Stimulated activated CD8-positive, alpha-beta memory T cell treated with anti-CD3 and anti-CD28 coated beads, Interleukin-7, amount 100 ng/mL, for 1 hour (primary cell): ENCODE data around the gene TMEM213.
A peak's percentile ranks its signal among the peaks of the same experiment; 100 is the strongest.

Experiments
- DNase-seq, 2 donors: peaks; one replicate each; pipeline ENCODE4 v3.0.0-alpha.2; 2020; ENCODE audit warnings: low read depth in 2 of 2

TMEM213 gene, protein sequence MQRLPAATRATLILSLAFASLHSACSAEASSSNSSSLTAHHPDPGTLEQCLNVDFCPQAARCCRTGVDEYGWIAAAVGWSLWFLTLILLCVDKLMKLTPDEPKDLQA

DNA sequence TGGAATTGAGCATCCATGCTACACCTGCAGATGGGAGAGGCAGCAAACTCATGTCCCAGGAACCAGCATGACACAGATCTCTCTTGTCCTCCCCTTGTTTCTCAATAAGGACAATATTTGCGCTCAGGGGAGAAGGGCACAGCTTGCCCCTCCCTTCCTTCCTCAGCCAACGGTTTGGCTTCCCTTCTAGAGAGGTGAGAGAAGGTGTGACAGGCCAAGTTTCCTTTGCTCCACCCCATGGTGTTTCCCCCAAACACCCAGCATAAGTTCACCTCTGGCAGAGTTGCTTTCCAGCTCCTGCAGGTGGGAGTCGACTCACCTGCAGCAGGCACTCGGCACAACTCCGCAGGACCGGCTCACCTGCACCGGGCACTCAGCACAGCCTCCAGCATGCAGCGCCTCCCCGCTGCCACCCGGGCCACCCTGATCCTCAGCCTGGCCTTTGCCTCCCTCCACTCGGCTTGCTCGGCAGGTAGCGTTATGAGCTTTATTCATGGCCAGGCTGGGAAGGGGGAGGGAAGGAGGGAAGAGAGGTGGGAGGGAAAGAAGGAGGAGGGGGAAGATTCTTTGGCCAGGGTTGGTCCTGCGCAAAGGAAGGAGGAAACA lies at the start of gene TMEM213, which contains the start of gene ATP6V0A4:
Gene TMEM213 (plus strand): TSS at position 280 of the 606 bp plus-strand sequence. CDS start 111 bp downstream, at position 391.
Gene ATP6V0A4 (minus strand): TSS at position 482 of the 606 bp plus-strand sequence. CDS start 26,949 bp downstream, outside the sequence.
- DNase-seq: no peak

GRCh38 chr7:138748666-138749065 lies 49.1 kb upstream of the TMEM213 start:
- no peak for DNase-seq

DNA sequence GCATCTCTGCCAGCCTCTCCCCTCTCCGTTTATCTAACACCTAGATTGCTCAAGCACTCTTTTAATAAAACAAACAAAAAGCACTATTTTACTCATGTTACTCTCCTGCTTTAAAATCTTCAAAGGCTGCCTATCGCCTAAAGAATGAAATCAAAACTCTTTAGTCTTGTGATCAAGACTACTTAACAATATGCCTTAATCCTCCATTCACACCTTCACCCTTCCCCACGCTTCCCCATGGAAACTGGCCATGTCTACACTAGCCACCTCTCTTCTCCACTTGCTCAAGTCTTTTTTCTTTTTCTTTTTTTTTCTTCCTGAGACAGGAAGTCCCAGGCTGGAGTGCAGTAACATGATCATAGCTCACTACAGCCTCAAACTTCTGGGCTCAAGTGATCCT lies 47.8 kb upstream of the TMEM213 start:
- DNase-seq: no peak

DNA sequence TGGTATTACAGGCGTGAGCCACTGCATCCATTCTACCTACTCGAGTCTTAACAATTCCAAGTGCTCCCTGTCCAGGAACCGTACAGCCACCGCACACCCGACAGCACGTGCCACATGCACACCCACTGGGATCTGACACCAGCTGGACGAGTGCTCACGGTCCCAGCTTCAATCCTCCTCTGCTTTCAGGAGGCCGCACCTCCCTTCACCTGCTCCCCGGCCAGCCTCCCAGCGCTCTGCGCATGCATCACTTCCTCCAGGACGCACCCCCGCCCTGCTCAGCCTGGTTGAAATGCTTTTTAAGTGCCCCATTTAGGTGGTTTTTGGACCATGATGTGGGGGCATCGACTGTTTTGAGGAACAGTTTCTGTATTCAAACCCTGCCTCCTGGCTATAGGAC lies 47.3 kb upstream of the TMEM213 start:
- no peak for DNase-seq

DNA sequence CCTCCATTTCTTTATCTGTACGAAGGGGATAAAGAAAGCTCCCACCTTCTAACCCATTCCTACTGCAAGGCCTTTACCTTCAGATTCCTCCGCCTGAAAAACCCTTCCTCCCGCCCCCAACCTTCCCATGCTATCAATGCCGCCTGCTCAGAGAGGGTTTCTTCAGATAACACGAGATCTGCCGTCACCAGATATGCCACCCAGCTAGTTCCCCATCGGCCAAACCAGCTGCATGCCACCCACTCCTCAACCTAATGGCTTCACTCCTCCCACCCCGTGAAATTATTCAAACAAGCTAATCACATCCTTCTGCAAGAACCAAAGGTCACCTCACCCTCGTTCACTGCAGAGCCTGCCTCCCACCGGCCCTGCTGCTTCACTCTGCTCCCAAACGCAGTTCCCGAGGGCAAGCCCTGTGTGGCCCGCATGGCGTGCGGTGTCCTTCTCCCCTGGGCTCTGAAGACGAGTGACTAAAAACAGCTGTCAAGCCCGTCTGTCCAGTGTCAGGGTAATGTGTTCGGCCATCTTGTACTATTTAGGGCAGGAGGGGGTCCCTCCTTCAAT lies 46.8 kb upstream of the TMEM213 start:
- DNase-seq: no peak

DNA sequence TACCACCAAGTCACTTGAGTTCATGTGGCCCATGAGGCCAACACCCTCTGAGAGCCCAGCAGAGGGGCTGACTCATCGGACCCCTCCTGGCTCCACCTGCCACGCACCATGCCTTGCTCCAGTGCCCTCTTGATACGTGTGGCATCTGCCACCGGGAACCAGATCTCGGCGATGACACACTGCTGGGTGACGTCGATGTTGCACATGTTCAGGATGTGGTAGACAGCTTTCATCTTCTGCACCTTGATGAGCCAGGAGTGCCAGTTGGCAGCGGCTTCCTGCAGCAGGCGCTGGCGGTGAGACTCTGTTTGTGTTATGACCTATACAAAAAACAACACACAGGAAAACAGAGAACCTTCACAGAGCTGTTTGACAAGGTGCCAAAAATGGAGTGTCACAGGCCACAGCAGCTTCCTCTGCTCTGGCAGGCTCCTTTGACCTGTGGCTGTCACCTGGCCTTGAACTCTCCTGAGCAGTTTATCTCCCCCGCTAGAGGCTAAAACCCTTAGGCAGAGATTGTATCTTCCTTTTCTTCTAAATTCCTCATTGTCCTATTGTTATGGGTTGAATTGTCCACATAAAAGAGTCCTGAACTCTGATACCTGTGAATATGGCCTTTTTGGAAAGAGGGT lies 45.2 kb upstream of the TMEM213 start:
- DNase-seq: peak; percentile 75 to 77

- DNase-seq: no peak
These were observed 44.7 kb upstream of the TMEM213 start for GRCh38 chr7:138753150-138753518.

DNA sequence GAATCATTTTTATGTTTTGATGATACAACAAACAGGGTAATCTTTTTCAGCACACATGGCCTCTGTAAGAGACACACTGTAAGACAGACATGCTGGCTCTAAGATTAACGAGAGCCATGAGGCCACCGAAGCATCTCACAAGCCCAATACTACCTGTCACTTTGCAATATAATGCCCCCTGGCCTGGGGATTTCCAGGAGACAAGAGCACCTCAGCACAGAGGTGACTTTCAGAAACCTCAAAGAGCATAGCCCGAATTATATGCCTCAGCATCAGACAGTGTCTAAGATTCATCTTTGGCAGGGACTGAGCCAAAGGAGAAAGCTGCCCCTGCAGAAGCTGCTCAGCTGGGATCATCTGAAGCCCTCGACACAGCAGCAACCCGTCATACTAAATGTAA lies 44.2 kb upstream of the TMEM213 start:
- DNase-seq: no peak

DNA sequence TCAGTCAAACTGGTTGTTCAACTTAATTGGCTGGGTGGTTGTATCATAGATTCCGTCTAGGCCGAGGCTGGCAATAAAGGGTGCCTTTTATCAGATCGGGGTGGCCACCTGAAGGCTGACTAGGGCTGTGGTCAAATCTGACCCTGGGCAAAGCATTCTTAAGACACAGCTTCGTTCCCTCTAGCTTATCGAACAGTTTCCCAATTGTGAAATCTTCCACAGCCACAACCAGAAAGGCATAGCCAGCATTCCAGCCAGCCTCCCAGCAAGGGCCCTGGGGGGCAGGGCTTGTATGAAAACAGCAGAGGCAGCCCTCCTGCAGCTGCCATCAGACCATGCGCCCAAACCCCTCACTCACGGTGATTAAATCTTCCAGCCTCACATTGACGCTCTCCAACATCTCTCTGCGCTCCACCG lies 42.5 kb upstream of the TMEM213 start:
- DNase-seq: no peak

DNA sequence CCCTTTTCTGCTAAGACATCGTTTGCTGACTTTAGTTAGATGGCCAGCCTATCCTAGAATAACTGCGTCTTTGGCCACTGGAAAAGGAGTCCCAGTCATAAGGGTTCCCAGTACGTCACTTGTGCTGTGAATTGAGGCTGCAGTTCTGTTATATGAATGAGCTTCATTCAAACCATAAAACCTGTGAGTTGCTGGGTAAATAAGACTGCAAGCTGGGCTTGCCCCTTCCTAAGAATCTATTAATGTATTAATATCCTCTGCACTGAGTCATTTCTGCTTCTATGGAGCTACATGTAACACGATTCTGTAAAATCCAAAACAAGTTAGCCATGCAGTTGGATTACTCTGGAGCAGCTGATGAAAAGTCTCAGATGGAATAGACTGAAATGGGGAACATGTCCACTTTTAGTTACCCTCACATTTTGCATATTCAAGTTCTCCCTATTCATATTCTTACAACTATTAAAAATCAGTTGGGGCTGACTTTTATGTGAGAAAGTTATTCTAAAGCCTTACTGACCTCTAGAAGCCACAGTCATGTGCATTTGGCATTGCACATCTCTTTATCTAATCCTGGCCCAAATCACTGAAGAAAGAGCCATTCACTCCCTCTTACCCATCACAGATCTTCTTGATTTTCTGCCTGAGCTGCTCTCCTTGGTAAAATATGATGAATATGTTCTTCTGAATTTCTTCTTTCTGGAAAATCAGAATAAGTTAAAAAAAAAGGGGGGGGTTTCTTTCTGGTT lies 41.8 kb upstream of the TMEM213 start:
- DNase-seq: no peak

- DNase-seq: no peak
These were observed 41.1 kb upstream of the TMEM213 start for GRCh38 chr7:138756591-138757242.

DNA sequence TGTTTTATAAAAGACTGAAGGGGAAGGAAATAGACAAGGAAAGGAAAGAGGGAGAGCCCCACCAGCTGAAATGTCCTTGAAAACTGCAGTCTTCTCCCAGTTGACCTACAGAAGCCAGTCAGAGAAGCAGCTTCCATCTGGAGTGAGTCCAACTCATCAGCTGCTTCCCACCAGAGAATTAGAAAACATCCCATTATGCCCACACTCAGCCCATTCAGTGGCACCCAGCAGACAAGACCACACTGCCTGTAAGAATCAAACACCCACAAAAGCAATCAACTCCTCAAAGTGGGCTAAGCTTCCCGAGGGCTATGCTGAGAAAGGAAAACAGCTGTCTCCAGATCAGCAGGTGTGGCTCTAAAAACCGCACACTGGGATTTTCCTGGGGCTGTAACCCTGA lies 29.6 kb upstream of the TMEM213 start:
- DNase-seq: no peak

GRCh38 chr7:138770904-138771303 lies 26.9 kb upstream of the TMEM213 start:
- DNase-seq: no peak

- no peak for DNase-seq
These were observed 24.6 kb upstream of the TMEM213 start for GRCh38 chr7:138773176-138773575.

- DNase-seq: no peak
These were observed 24.0 kb upstream of the TMEM213 start for GRCh38 chr7:138773817-138774216.

GRCh38 chr7:138776166-138776833 lies 21.5 kb upstream of the TMEM213 start:
- no peak for DNase-seq

DNA sequence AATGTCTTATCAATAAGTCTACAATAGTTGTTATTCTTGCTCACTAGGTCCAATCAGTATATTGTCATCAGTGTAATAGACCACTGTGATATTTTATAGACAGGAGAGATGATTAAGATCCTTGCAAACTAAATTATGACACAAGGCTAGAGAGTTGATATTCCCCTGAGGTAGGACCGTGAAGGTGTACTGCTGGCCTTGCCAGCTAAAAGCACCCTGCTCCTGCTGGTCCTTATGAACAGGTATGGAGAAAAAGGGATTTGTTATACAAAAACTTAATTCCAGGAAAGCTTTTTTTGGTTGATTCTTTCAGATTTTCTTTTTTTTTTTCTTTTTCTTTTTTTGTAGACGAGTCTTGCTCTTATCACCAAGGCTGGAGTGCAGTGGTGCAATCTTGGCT lies 16.8 kb upstream of the TMEM213 start:
- no peak for DNase-seq

DNA sequence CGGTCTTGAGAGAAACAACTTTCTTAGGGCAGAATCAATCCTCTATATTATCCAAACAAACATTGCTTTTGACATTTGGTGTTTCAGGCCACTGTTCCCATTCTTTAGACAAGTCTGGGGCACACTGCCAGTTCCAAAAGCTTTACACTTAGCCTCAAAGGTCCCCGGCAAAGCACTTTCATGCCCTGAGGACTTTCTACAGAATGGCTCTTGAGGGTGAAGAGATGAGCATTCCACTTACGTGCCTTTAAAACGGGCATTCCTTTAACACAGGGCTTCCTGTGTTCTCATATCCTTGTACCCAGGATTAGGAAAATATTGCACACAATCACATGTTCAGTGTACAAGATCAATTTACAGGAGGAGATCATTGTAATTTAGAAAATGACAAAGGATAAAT lies 13.1 kb upstream of the TMEM213 start:
- DNase-seq: no peak

DNA sequence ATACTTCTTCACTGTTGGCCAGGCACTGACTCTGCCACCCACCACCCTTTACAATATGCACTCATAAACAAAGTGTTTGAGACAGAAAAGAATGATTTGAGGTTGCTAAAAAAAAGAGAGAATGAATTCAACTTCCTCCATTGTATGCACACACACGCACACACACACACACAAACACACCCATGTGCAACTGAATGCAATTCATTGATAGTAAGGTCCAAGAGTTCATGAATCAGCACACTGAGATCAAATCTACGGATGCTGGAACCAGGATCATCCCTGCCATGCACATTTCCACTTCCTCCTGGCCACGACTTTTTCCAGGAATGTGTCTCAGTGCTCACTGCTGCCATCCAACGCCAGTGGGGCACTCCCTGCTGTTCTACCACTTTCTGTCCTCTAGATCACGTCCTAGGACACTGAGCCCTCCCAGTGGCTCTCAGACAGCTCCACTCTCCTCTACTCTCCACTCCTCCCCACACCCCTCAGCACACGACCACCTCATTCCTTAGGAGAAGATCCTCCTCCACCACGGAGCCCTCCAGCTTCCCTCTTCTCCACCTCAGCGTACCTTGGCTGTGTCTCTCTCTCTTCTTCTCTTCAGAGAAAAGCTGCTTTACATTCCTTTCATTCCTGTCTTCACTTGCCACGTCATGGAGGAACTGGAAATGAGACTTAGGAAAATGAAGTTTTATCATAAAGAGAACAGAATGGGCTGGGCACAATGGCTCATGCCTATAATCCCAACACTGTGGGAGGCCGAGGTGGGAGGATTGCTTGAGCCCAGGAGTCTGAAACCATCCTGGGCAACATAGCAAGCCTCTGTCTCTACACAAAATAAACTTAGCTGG lies 12.0 kb upstream of the TMEM213 start:
- DNase-seq: no peak

DNA sequence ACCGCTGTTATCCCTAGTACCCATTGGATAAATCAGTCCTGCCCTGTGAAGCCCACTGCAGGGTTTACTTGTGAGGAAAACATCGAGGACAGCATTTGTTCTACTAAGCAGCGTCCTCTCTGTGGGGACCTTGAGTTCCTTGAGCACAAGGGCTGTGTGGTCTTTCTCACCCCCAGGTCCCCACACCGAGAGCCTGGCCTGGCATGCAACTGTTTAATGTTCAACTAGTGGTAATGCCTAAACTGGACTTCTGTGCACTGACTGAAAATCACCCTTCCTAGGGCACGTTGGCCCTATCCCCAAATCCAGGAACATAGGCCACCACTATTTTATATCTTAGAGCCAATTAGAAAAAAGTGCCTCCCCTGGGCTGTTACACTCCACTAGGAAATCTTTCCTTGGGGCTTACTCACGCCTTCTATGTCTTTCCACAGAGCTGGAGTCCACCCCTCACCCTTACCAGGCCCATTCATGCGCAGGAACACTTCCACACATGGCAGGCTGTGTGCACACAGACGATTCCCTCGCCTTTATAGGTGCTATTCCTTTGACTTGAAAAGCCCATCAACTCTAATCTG lies 1.7 kb upstream of the TMEM213 start:
- DNase-seq: no peak
